Esophagus (tissue), 2 donors: ENCODE measurements around the gene CD7. TPM values are rescaled to one million over a fixed set of nuclear protein-coding genes. Genes with fewer than 3 reads are reported as not detected.

ENCODE experiments used
- H3K27ac ChIP-seq, 2 donors: one replicate each; pipeline ENCODE4 v1.5.1; 2013; ENCODE audit warnings: low read depth in 2 of 2, mild to moderate bottlenecking in 2 of 2, inconsistent platforms in 1 of 2, low read length in 1 of 2, moderate library complexity in 1 of 2
- H3K27me3 ChIP-seq, 2 donors: one replicate each; pipeline ENCODE4 v1.6.1; 2013; ENCODE audit warnings: low read length in 2 of 2, control low read depth in 1 of 2, mild to moderate bottlenecking in 1 of 2; ENCODE audit not compliant: insufficient read depth in 2 of 2, control insufficient read depth in 1 of 2
- H3K36me3 ChIP-seq, 2 donors: one replicate each; pipeline ENCODE4 v1.6.1; 2013; ENCODE audit warnings: low read length in 1 of 2; ENCODE audit not compliant: control insufficient read depth in 2 of 2, insufficient read depth in 2 of 2
- H3K4me1 ChIP-seq, 2 donors: one replicate each; pipeline ENCODE4 v1.6.1; 2013; ENCODE audit warnings: low read length in 1 of 2; ENCODE audit not compliant: control insufficient read depth in 2 of 2, insufficient read depth in 2 of 2
- H3K4me3 ChIP-seq, 2 donors: one replicate each; pipeline ENCODE4 v1.5.1; 2013; ENCODE audit warnings: low read length in 2 of 2, mild to moderate bottlenecking in 2 of 2, low read depth in 1 of 2, moderate library complexity in 1 of 2
- H3K9me3 ChIP-seq, 2 donors: one replicate each; pipeline ENCODE4 v1.6.1; 2013; ENCODE audit warnings: mild to moderate bottlenecking in 2 of 2, low read depth in 1 of 2, low read length in 1 of 2, moderate library complexity in 1 of 2; ENCODE audit not compliant: control insufficient read depth in 2 of 2, insufficient read depth in 1 of 2
- WGBS, 2 donors: extraction: QIAGEN DNeasy Blood & Tissue Kit; methylation state at CpG; one replicate each; pipeline ENCODE4 v1.1.7; 2013; 5-methylcytosine and 5-hydroxymethylcytosine counted together
- polyA plus RNA-seq, 2 donors: library from polyadenylated mRNA; stranded (reverse); fragments of 200-250 nt; gene quantifications; one replicate each; pipeline ENCODE4 v1.2.3, GENCODE V29; 2013
- donor health status: healthy with polysubstance abuse.
- donor health status: Bipolar disorder and iron deficiency.

The CD7 gene
- polyA plus RNA-seq, 2 donors: 2.6 to 3.1 TPM

DNA sequence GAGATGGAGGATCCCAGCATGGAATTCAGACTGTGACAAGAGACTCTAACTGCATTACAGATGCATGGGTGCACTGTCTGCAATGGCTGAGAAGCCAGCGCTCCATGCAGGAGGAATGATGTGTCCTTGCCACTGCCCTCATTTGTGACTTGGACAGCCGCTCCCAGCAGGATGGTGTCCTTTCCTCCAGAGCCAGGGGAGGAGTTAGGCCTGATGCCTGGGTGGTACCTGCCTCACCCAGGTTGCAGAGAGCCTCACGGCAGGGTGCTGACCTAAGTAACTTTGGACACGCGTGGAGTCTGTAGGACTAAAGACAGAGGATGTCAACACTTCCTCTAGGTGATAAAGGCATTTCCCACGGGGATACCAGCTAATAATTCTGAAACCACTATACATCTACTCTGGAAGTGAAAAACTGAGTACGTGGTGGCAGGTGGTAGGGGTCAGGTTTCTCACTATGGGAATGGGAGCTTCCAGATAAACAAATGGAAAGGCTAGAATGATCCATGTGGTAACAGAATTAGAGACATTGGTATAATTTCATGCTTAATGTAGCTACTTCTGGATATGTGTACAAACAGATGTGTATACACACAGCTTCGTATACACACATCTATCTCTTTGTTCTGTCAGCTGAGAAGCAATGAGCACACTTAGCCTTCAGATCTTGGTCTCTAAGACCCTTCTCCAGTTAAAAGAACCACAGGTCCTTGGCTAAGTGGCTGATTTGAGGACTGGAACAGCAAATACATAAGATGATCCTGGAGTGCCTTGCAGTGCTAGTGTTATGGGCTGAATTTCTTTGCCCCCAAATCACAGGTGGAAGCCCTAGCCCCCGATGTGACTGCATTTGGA lies 30.2 kb downstream of the CD7 start:
- H3K4me1 ChIP-seq: peaks cover 2 to 25% of the 10 kb centered on the region in 2 donors
- 83 to 84% methylated on average over 9 of the region's 9 CpGs for WGBS, 2 donors
- no peaks in the 10 kb centered on the region for H3K9me3 ChIP-seq
- no peak overlapping the region for H3K4me3 ChIP-seq
- H3K27ac ChIP-seq: peak overlapping the region; percentile 84 to 98
- H3K27me3 ChIP-seq: no peaks in the 10 kb centered on the region
- H3K36me3 ChIP-seq: no peaks in the 10 kb centered on the region

DNA sequence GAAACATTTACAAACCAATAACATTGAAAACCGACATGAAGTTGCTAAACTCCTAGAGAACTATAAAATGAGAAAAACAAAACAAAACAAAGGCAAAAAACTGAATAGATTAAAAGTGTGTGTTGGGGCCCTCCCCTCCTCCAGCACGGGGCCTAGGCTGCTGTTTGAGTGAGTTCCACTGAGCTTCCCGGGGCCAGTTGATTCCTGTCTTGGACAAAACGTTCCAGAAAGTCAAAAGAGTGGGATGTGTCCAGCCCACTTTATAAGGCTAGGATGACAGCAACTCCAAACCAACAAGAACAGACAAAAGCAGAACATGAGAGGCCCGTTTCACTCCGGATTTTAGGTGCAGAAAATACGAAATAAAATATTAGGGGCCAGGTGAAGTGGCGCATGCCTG lies 32.3 kb downstream of the CD7 start:
- Histone ChIP-seq H3K9me3 (no peaks in the 10 kb centered on the region), H3K27me3 (no peaks in the 10 kb centered on the region), H3K36me3 (no peaks in the 10 kb centered on the region), H3K4me1 (peaks cover 4 to 37% of the 10 kb centered on the region in 2 donors), H3K27ac (peak overlapping the region; percentile 21 to 24), H3K4me3 (no peak overlapping the region)
- WGBS, 2 donors: 37 to 52% methylated on average over 8 of the region's 8 CpGs

DNA sequence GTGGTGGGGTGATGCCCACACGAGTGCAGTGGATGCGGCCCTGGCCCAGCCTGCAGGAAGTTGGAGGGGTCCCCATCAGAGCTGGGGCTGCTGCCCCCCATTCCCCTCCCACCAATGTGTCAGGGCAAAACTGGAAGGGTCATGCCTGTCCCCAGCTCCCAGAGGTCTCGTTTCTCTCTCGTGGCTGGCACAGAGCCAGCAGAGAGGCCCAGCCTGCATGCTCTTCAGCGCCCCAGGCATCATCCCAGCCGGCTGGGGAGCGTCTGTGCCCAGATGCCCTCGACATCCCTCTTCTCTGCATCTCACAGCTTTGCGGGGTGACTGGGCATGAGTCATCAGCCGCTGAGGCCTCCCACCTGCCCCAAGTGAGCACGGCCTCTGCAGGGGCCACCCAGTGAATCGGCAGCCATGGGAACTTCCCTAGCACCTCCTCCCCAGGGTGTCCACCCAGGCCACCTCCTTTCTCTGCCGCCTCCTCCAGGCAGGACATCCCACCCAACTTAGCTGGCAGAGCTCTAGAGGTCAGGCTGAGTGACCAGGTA lies 34.1 kb downstream of the CD7 start:
- 28 to 33% methylated on average over 13 of the region's 13 CpGs for WGBS, 2 donors
- Histone ChIP-seq H3K36me3 (no peaks in the 10 kb centered on the region), H3K9me3 (no peaks in the 10 kb centered on the region), H3K27me3 (no peaks in the 10 kb centered on the region), H3K4me1 (peaks cover 4 to 35% of the 10 kb centered on the region in 2 donors), H3K4me3 (no peak overlapping the region), H3K27ac (no peak overlapping the region)

DNA sequence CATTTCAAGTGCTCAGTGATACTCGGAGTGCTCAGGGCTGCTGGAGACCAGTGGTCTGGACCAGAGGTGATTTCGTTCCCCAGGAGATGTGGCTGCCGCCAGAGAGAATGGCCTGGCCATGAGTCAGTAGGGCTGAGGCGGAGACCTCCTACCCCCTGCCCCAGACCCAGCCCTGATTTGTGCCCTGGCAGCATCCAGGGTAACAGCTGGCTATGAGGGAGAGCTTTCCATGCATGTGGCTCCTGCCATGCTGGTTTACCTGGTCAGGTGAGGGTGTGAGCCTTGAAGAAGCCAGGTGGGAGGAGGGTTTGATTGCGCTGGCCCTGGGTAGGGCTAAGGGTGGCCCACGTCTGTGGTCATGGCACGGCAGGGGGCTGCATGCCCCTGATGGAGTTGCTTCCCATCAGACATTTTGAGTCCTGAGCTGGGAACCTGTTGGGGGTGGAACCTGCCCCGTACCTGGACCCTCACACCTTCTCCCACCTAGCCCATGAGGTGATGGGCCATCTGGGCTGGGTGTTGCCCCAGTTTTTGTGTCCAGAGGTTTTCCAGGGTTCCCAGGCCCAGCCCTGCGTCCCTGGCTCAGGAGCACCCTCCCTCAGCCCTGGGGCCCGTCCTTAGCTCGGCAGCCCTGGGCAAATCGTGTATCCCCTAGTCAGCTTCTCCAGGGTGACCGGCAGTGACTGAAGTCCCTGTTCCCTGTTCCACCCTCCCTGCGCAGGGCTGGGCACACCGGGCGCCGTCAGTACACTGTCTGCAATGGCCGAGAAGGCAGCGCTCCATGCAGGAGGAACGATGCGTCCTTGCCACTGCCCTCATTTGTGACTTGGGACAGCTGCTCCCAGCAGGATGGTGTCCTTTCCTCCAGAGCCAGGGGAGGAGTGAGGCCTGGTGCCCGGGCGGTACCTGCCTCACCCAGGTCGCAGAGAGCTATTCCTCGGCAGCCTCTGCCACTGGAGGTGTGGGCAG lies 34.9 kb downstream of the CD7 start:
- Histone ChIP-seq H3K36me3 (no peaks in the 10 kb centered on the region), H3K9me3 (no peaks in the 10 kb centered on the region), H3K27ac (peak overlapping the region; percentile 55 to 91), H3K4me3 (no peak overlapping the region), H3K27me3 (no peaks in the 10 kb centered on the region), H3K4me1 (peaks cover 4 to 31% of the 10 kb centered on the region in 2 donors)
- 79 to 84% methylated on average over 25 of the region's 25 CpGs for WGBS, 2 donors

DNA sequence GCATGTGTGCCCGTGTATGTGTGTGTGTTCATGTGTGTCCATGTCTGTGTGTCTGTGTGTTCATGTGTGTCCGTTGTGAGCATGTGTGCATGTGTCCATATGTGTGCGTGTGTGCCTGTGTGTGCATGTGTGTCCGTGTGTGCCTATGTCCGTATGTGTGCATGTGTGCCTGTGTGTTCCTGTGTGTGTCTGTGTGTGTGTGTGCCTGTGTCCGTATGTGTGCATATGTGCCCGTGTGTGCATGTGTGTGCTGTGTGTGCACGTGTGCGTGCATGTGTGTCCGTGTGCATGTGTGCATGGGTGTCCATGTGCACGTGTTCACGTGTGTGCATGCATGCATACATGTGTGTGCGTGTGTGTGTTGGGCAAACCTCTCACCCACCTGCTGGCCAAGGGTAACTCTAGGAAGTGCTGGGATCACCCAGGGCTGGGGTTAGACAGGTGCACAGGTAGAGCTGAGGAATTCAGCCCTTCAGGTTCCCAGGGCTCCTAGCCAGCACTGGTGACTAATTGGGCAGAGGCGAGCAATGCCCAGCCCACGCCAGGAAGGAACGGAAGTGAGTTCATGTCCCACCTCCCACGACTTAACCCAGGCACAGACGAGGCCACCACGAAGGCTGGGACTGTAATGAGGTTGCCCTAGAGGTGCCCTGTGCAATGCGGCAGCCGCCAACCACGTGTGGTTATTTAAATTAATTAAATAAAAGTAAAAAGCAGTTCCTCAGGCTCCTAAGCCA lies 35.7 kb downstream of the CD7 start:
- peak overlapping the region; percentile 55 to 91 for H3K27ac ChIP-seq
- no peaks in the 10 kb centered on the region for H3K27me3 ChIP-seq
- peak overlapping the region in 1 of 2 donors; percentile 14 for H3K4me3 ChIP-seq
- WGBS, 2 donors: 52 to 58% methylated on average over 22 of the region's 22 CpGs
- peaks cover 4 to 27% of the 10 kb centered on the region in 2 donors for H3K4me1 ChIP-seq
- H3K36me3 ChIP-seq: no peaks in the 10 kb centered on the region
- H3K9me3 ChIP-seq: no peaks in the 10 kb centered on the region

DNA sequence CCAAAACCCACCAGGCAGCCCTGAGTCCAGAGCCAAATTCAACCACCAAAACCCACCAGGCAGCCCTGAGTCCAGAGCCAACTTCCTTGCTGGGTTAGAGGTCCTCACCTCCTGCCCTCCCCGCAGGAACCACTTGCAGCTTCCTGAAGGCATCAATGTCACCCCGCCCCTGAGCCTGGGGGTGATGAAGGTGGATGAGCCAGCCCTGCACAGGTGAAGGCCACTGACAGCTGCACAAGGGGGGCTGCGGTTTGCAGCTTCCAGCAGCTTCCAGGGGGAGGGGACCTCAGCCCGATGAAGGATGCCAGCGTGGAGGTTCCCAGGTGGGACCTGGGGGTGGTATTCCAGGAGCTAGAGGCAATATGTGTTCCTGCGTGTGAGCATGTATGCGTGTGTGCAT lies 36.3 kb downstream of the CD7 start:
- no peaks in the 10 kb centered on the region for H3K9me3 ChIP-seq
- H3K27me3 ChIP-seq: no peaks in the 10 kb centered on the region
- peaks cover 4 to 27% of the 10 kb centered on the region in 2 donors for H3K4me1 ChIP-seq
- no peaks in the 10 kb centered on the region for H3K36me3 ChIP-seq
- 63 to 72% methylated on average over 7 of the region's 7 CpGs for WGBS, 2 donors
- no peak overlapping the region for H3K27ac ChIP-seq
- H3K4me3 ChIP-seq: no peak overlapping the region

DNA sequence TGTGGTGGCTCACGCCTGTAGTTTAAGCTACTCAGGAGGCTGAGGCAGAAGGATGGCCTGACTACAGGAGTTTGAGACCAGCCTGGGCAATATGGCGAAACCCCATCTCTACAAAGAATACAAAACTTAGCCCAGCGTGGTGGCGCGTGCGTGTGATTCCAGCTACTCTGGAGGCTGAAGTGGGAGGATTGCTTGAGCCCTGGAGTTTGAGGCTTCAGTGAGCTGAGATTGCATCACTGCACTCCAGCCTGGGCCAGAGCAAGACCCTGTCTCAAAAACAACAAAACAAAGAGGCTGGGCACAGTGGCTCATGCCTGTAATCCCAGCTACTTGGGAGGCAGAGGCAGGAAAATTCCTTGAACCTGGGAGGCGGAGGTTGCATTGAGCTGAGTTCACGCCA lies 36.9 kb downstream of the CD7 start:
- Histone ChIP-seq H3K4me3 (no peak overlapping the region), H3K4me1 (peaks cover 4 to 27% of the 10 kb centered on the region in 2 donors), H3K27me3 (no peaks in the 10 kb centered on the region), H3K27ac (no peak overlapping the region), H3K36me3 (no peaks in the 10 kb centered on the region), H3K9me3 (no peaks in the 10 kb centered on the region)
- whole genome bisulfite sequencing, 2 donors: 93 to 95% methylated on average over 8 of the region's 8 CpGs

DNA sequence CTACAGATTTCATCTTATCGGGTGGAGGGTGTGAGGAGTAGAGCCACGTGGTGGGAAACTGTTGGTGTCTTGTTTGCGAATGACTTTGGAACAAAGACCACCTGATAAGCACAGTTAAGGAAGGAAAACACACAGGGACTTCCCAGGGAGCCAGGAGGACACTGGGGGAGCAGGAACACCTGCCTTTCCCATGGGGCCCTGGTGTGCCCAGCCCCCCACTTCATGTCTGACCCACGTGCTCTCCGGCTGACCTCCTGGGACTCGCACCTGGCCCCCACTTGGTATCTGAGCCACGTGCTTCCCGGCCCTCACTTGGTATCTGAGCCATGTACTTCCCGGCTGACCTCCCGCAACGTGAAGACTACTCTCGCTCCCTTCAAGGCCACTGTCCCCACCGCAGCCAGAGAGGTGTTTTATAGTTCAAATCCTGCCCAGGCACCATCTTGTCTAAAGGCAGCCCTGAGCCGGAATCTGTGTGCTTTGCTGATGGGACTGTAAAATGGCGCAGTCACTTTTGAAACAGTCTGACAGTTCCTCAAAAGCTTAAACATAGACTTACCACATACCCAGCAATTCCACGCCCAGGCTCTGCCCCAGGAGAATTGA lies 38.5 kb downstream of the CD7 start:
- WGBS, 2 donors: 70 to 86% methylated on average over 16 of the region's 16 CpGs
- Histone ChIP-seq H3K4me1 (peaks cover 4 to 33% of the 10 kb centered on the region in 2 donors), H3K27me3 (no peaks in the 10 kb centered on the region), H3K4me3 (no peak overlapping the region), H3K27ac (no peak overlapping the region), H3K9me3 (no peaks in the 10 kb centered on the region), H3K36me3 (peaks cover 0 to 2% of the 10 kb centered on the region in 2 donors)
